GM19035 (cell line): ENCODE measurements around the gene ZSCAN22.
A peak's percentile ranks its signal among the peaks of the same experiment; 100 is the strongest.
"Not testable (repeated sequence)": the region's sequence is repeated elsewhere in the genome, so short reads cannot be mapped to it uniquely, and the experiment has no call there.

Source experiments
- ATAC-seq: cut with Tn5 transposase; IDR thresholded peaks from one replicate; pipeline ENCODE4 v1.9.1; 2021; ENCODE audit not compliant: unreplicated experiment

ZSCAN22 gene

GRCh38 chr19:58368561-58369360, 42.0 kb downstream of the ZSCAN22 start:
- no peak for ATAC-seq

GRCh38 chr19:58372311-58373133, 45.7 kb downstream of the ZSCAN22 start:
- ATAC-seq, result no peak

DNA sequence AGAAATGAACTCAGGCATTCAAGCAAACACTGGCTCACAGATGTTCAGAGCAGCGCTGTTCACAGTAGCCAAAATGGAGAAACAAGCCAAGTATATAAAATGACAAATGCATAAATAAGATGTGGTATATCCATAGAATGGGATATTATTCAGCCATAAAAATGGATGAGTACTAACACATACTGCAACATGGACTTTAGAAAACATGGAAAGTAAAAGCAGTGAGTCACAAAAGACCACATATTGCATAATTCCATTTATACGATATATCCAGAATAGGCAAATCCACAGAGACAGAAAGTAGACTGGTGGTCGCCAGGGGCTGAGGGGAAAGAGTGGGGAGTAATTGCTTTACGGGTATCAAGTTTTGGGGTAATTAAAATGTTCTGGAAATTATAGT, 47.4 kb downstream of the ZSCAN22 start:
- no peak for ATAC-seq

DNA sequence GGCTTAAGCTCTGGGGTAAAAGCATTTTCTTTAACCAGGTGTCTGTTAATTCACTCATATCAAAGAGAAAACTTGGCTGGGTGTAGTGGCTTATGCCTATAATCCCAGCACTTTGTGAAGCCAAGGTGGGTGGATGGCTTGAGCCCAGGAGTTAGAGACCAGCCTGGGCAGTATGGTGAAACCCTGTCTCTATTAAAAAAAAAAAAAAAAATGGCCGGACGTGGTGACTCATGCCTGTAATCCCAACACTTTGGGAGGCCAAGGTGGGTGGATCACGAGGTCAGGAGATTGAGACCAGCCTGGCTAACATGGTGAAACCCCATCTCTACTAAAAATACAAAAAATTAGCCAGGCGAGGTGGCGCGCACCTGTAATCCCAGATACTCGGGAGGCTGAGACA, 49.9 kb downstream of the ZSCAN22 start:
- not testable (repeated sequence) for ATAC-seq

GRCh38 chr19:58379246-58379645, 52.5 kb downstream of the ZSCAN22 start:
- ATAC-seq, result no peak

GRCh38 chr19:58380037-58380661, 53.4 kb downstream of the ZSCAN22 start:
- peak; percentile 2 for ATAC-seq

GRCh38 chr19:58380662-58381459, 54.1 kb downstream of the ZSCAN22 start, which contains the start of gene ZNF837:
Gene ZNF837, minus strand, starts transcription at chr19:58381030. Its CDS starts 11,698 bp downstream, at chr19:58369332.
- peak; percentile 87 for ATAC-seq

DNA sequence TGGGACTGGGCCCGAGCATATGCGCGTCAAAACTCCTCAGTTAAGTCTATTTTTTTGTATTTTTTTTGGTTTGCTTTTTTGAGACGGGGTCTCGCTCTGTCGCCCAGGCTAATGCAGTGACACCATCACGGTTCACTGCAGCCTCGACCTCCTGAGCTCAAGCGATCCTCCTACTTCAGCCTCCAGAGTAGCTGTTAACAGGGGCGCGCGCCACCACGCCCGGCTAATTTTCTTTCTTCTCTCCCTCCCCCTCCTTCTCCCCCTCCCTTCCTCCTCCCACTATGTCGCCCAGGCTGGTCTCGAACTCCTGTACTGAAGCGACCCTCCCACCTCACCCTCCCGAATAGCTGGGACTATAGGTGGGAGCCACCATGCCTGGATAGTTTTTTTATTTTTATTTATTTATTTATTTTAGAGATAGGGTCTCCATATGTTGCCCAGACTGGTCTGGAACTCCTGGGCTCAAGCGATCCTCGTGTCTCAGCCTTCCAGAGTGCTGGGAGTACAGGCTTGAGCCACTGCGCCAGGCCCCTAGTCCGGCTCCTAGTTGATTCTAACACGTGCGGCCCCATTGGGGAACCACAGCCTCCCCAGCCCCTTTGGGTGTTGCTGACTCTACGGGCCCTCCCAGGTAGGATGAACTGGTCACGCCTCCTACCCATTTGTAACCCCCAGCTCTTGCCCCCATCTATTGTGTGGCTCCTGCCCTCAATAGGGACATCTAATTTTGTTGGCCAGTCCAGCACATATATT, 54.8 kb downstream of the ZSCAN22 start:
- ATAC-seq, result no peak

DNA sequence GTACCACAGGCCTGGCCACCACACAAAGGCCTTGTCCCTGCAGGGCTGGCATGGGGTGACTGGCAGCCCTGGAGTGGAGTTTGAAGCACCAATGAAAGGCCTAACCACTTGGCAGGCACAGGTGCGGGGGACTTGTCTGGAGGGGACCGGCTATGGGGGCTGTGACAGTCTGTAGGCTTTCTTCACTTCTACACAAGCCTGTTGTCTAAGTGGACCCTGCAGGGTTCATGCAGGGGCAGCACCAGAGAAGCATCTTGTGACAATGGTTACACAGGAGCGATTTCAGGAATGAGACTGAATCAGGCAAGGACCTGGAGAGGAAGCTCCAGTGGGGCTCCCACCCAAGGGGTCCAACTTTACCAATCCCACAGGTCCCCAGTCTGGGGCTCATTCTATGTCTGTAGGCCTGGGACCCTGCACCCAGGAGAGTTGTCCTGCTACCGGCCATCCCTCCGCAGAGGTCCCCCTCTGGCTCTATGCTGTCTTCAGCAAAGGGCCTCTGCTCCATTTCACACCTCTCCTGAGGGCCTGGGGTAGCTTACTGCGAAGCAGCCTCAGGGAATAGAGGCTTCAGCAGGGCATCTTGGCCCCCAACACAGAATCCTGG, 56.3 kb downstream of the ZSCAN22 start:
- no peak for ATAC-seq

GRCh38 chr19:58385313-58385890, 58.6 kb downstream of the ZSCAN22 start:
- no peak for ATAC-seq

DNA sequence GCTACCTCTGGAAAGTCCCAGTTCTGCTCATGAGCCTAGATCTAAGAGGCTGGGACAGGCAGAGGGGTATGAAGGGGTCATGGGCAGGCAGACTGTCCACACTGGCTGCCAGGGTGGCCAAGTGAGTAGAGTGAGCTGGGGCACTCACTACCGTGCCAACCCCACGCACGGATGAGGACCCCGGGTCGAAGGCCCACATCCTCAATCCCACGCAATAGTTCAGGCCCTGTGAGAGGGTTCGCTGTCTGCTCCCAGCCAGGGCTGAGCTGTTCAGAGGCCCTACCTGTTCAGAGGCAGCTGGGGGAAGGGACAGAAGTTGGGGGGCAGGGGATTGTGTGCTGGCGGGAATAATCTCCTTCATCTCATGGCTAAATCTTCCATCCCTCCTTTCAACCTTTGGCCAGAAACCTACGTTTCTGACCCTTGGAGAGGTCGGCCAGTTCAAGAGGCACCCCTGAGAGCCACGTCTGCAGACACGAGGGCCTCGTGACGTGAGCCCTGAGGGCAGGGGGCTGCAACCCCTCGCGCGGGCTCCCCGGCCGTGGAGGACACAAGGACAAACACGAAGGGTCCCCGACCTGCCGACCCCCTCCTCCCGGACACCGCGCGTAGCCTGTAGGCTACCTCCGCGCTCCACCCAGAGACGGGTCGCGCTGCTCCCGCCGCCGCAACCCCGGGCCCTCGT, 59.2 kb downstream of the ZSCAN22 start:
- ATAC-seq, result peak; percentile 5

DNA sequence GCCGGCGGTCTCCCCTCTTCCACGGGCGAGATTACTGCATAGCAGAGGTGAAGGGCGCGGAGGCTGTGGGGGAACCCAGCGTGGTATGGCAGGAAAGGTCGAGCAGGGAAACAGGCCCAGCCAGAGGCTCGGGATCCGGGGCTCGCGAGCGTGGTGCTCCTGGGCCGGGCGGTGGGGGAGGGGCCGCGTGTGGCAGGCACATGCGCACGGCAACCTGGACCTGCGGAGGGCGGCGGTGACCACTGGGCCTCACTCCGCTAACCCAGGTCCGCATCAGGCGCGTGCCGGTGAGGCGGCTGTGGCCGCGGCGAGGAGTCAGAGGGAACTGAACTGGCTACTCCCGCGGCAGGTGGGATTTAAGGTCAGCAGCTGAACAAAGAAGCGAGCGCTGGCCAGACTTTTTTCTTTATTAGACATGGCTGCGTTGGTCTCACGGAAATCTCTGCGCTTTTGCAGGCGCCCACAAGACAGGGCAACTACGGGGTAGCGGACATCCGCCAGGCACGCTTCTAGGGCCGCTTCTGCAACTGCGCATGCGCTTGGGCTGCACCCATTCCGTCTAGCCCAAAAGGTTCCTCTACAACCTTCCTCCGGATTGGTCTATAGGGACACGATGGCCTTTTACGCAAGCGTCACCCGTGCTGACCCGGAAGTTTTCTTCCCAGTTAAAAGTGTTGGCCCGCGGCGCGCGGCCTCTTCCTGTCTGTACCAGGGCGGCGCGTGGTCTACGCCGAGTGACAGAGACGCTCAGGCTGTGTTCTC, 60.0 kb downstream of the ZSCAN22 start, which contains the start of gene RPS5:
TSS of gene RPS5 (plus strand) at position 694 of the 762 bp plus-strand sequence. CDS start 869 bp downstream, outside the sequence.
- ATAC-seq, result peak; percentile 79

DNA sequence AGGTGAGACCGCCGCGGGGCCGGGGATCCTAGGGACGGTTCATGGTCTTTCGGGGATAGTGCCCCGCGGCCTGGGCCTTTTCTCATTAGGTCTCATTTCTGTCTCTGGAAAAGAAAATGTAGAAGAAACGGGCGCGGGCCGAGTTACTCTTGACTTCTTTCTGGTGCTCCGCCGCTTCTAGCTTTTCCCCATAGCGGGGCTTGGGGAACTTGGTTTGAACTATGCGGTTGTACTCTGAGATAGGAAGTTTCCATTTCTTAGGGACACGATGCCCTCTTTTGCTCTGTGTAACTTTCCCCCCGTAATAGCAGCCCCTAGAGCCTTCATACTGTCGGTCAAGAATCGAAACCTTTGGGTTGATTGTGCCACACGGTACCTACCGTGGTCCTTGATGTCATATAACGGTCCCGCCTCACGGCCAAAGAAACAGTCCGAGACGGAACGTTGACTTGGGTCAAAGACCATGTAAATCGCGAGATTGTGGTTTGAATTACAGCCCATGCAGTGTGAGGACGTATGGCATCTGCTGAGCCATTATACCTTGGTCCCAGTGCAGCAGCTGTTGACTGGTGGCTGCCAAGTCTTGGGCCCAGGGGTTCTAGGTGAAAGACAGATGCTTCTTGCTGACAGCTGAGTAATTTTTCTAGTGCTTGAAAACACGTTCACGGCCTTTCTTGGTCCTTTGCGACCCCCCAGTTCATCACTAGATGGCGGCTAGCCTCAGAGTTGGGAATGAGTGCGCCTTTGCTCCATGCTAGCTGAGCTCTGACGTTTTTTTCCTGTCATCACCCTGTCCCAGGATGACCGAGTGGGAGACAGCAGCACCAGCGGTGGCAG, 60.8 kb downstream of the ZSCAN22 start:
- no peak for ATAC-seq

GRCh38 chr19:58388175-58388526, 61.4 kb downstream of the ZSCAN22 start:
- ATAC-seq, result no peak
